HG03196 (cell line): ENCODE measurements around the gene RFFL.

Experiments used
- ATAC-seq: cut with Tn5 transposase; IDR thresholded peaks from one replicate; pipeline ENCODE4 v1.9.1; 2021; ENCODE audit not compliant: unreplicated experiment

The RFFL gene

GRCh38 chr17:35082073-35082657, 18.7 kb upstream of the RFFL start:
- ATAC-seq = no peak

- no peak for ATAC-seq
These were observed 18.1 kb upstream of the RFFL start for GRCh38 chr17:35081638-35082037.

GRCh38 chr17:35080536-35080935, 17.0 kb upstream of the RFFL start:
- ATAC-seq = peak; percentile 61

- no peak for ATAC-seq
These were observed 16.3 kb upstream of the RFFL start for GRCh38 chr17:35079547-35080423.

GRCh38 chr17:35076874-35077273, 13.4 kb upstream of the RFFL start:
- no peak for ATAC-seq

- ATAC-seq = no peak
These were observed 11.5 kb upstream of the RFFL start for GRCh38 chr17:35074711-35075707.

GRCh38 chr17:35073991-35074627, 10.6 kb upstream of the RFFL start:
- no peak for ATAC-seq

- ATAC-seq = no peak
These were observed 9.8 kb upstream of the RFFL start for GRCh38 chr17:35073183-35073790.

GRCh38 chr17:35069311-35069710, 5.8 kb upstream of the RFFL start:
- no peak for ATAC-seq

- no peak for ATAC-seq
These were observed 4.7 kb upstream of the RFFL start for GRCh38 chr17:35068249-35068648.

- ATAC-seq = no peak
These were observed 2.4 kb upstream of the RFFL start for GRCh38 chr17:35065880-35066279.

- ATAC-seq = no peak
These were observed 1.2 kb upstream of the RFFL start for GRCh38 chr17:35064516-35065215.

- ATAC-seq = no peak
These were observed 1.2 kb downstream of the RFFL start for GRCh38 chr17:35062308-35062707.

- no peak for ATAC-seq
These were observed 6.1 kb downstream of the RFFL start for GRCh38 chr17:35057332-35057915.

GRCh38 chr17:35056013-35056412, 7.5 kb downstream of the RFFL start:
- no peak for ATAC-seq

- no peak for ATAC-seq
These were observed 10.3 kb downstream of the RFFL start for GRCh38 chr17:35053204-35053603.

- ATAC-seq = no peak
These were observed 10.7 kb downstream of the RFFL start for GRCh38 chr17:35052780-35053179.

- no peak for ATAC-seq
These were observed 11.3 kb downstream of the RFFL start for GRCh38 chr17:35052241-35052610.

- ATAC-seq = no peak
These were observed 11.8 kb downstream of the RFFL start for GRCh38 chr17:35051579-35052240.
